H9 (cell line): ENCODE measurements around the gene ASL. TPM values are rescaled to one million over a fixed set of nuclear protein-coding genes. Genes with fewer than 3 reads are reported as not detected.
"Not testable (repeated sequence)": the region's sequence is repeated elsewhere in the genome, so short reads cannot be mapped to it uniquely, and the experiment has no call there.

ENCODE experiments used
- DNase-seq: peaks from one replicate; pipeline ENCODE4 v3.0.0-alpha.2; 2017
- H2AFZ ChIP-seq: one replicate; pipeline ENCODE4 v1.6.1; 2013; ENCODE audit warnings: mild to moderate bottlenecking, low read length, control low read depth, moderate library complexity
- H2AK5ac ChIP-seq: 2 replicates; pipeline ENCODE4 v1.6.1; 2013; ENCODE audit warnings: low read length, control low read depth, mixed read lengths; ENCODE audit not compliant: insufficient read length
- H2BK120ac ChIP-seq: one replicate; pipeline ENCODE4 v1.6.1; 2013; ENCODE audit warnings: low read depth, mild to moderate bottlenecking, low read length, control low read depth, inconsistent platforms; ENCODE audit not compliant: poor library complexity, severe bottlenecking
- H2BK12ac ChIP-seq: 2 replicates; pipeline ENCODE4 v1.6.1; 2013; ENCODE audit warnings: low read length, control low read depth, mixed read lengths, low read depth; ENCODE audit not compliant: insufficient read length
- H2BK15ac ChIP-seq: 2 replicates; pipeline ENCODE4 v1.6.1; 2013; ENCODE audit warnings: low read depth, low read length, control low read depth
- H2BK20ac ChIP-seq: one replicate; pipeline ENCODE4 v1.6.1; 2013; ENCODE audit warnings: low read depth, mild to moderate bottlenecking, low read length, control low read depth, inconsistent platforms; ENCODE audit not compliant: poor library complexity, severe bottlenecking
- H2BK5ac ChIP-seq: 2 replicates; pipeline ENCODE4 v1.6.1; 2013; ENCODE audit warnings: low read length, control low read depth, mixed read lengths; ENCODE audit not compliant: insufficient read length
- H3K14ac ChIP-seq: 2 replicates; pipeline ENCODE4 v1.6.1; 2013; ENCODE audit warnings: low read length, control low read depth; ENCODE audit not compliant: insufficient read depth
- H3K18ac ChIP-seq: 2 replicates; pipeline ENCODE4 v1.6.1; 2013; ENCODE audit warnings: low read depth, mild to moderate bottlenecking, mixed read lengths, low read length, control low read depth; ENCODE audit not compliant: insufficient read length
- H3K23ac ChIP-seq: 2 replicates; pipeline ENCODE4 v1.6.1; 2013; ENCODE audit warnings: low read length, control low read depth, mixed read lengths, low read depth; ENCODE audit not compliant: insufficient read length
- H3K23me2 ChIP-seq: 2 replicates; pipeline ENCODE4 v1.6.1; 2013; ENCODE audit warnings: low read depth, mild to moderate bottlenecking, mixed read lengths, low read length, control low read depth; ENCODE audit not compliant: insufficient read length, poor library complexity, severe bottlenecking
- H3K27ac ChIP-seq: 2 replicates; pipeline ENCODE4 v1.5.1; 2013; ENCODE audit warnings: low read length, control low read depth, mixed read lengths, low read depth; ENCODE audit not compliant: insufficient read length
- H3K27me3 ChIP-seq: 2 replicates; pipeline ENCODE4 v1.6.1; 2013; ENCODE audit warnings: low read length, control low read depth, inconsistent platforms; ENCODE audit not compliant: insufficient read depth
- H3K4ac ChIP-seq: 2 replicates; pipeline ENCODE4 v1.6.1; 2013; ENCODE audit warnings: low read depth, mild to moderate bottlenecking, control low read depth, inconsistent platforms, low read length, moderate library complexity
- H3K4me1 ChIP-seq: 2 replicates; pipeline ENCODE4 v1.6.1; 2013; ENCODE audit warnings: low read length, control low read depth, inconsistent platforms; ENCODE audit not compliant: insufficient read depth
- H3K4me2 ChIP-seq: 2 replicates; pipeline ENCODE4 v1.6.1; 2013; ENCODE audit warnings: low read length, control low read depth, mixed read lengths; ENCODE audit not compliant: insufficient read length, insufficient read depth
- H3K56ac ChIP-seq: 2 replicates; pipeline ENCODE4 v1.6.1; 2013; ENCODE audit warnings: low read depth, mild to moderate bottlenecking, mixed read lengths, low read length, control low read depth; ENCODE audit not compliant: insufficient read length
- H3K79me1 ChIP-seq: 2 replicates; pipeline ENCODE4 v1.6.1; 2013; ENCODE audit warnings: low read depth, mild to moderate bottlenecking, moderate library complexity, low read length, control low read depth, inconsistent platforms; ENCODE audit not compliant: insufficient read depth, poor library complexity, severe bottlenecking
- H3K79me2 ChIP-seq: 2 replicates; pipeline ENCODE4 v1.6.1; 2013; ENCODE audit warnings: low read length, control low read depth, inconsistent platforms; ENCODE audit not compliant: insufficient read depth
- H3K9ac ChIP-seq: 2 replicates; pipeline ENCODE4 v1.6.1; 2013; ENCODE audit warnings: low read length, control low read depth, mixed read lengths; ENCODE audit not compliant: insufficient read length; ENCODE audit errors: extremely low read depth
- H3K9me3 ChIP-seq: one replicate; pipeline ENCODE4 v1.6.1; 2013; ENCODE audit warnings: low read depth, low read length, inconsistent platforms; ENCODE audit not compliant: control insufficient read depth
- H3T11ph ChIP-seq: one replicate; pipeline ENCODE4 v1.6.1; 2013; ENCODE audit warnings: mild to moderate bottlenecking, low read length, control low read depth, inconsistent platforms
- H4K20me1 ChIP-seq: one replicate; pipeline ENCODE4 v1.6.1; 2013; ENCODE audit not compliant: control insufficient read depth, insufficient read length, insufficient read depth
- H4K5ac ChIP-seq: 2 replicates; pipeline ENCODE4 v1.6.1; 2013; ENCODE audit warnings: low read depth, mild to moderate bottlenecking, mixed read lengths, low read length, control low read depth; ENCODE audit not compliant: insufficient read length
- H4K8ac ChIP-seq: replicated peaks from 2 replicates; pipeline ENCODE4 v1.6.1; 2013; ENCODE audit warnings: low read length, control low read depth, mixed read lengths, low read depth; ENCODE audit not compliant: insufficient read length
- H4K91ac ChIP-seq: 2 replicates; pipeline ENCODE4 v1.6.1; 2013; ENCODE audit warnings: low read depth, mild to moderate bottlenecking, moderate library complexity, mixed read lengths, low read length, control low read depth; ENCODE audit not compliant: insufficient read length
- H3K27ac Mint-ChIP-seq, 3 experiments: 2 replicates in 2 of 3; 3 replicates in 1 of 3; pipeline ENCODE4 v1.8.0; 2020 to 2021; ENCODE audit warnings: mixed read lengths in 3 of 3, mild to moderate bottlenecking in 1 of 3, moderate library complexity in 1 of 3
- H3K27me3 Mint-ChIP-seq: 2 replicates; pipeline ENCODE4 v1.8.0; 2021; ENCODE audit warnings: low read depth, mild to moderate bottlenecking, moderate library complexity, mixed read lengths
- H3K36me3 Mint-ChIP-seq, 3 experiments: 2 replicates in 2 of 3; 3 replicates in 1 of 3; pipeline ENCODE4 v1.8.0; 2020 to 2021; ENCODE audit warnings: low read depth in 3 of 3, mixed read lengths in 3 of 3; ENCODE audit not compliant: insufficient read depth in 1 of 3
- H3K4me1 Mint-ChIP-seq, 2 experiments: 2 replicates each; pipeline ENCODE4 v1.8.0; 2020; ENCODE audit warnings: mixed read lengths in 2 of 2
- H3K4me3 Mint-ChIP-seq, 2 experiments: 2 replicates in 1 of 2; 3 replicates in 1 of 2; pipeline ENCODE4 v1.8.0; 2020 to 2021; ENCODE audit warnings: mild to moderate bottlenecking in 2 of 2, mixed read lengths in 2 of 2, moderate library complexity in 1 of 2
- H3K9me3 Mint-ChIP-seq, 2 experiments: 2 replicates in 1 of 2; 3 replicates in 1 of 2; pipeline ENCODE4 v1.8.0; 2020; ENCODE audit warnings: mild to moderate bottlenecking in 2 of 2, mixed read lengths in 2 of 2, moderate library complexity in 1 of 2
- WGBS: extraction: QIAGEN DNeasy Blood & Tissue Kit; methylation state at CpG from one replicate; pipeline ENCODE4 v1.1.7; 2013; ENCODE audit warnings: missing lambda C conversion rate, low lambda C conversion rate, mixed read lengths; ENCODE audit not compliant: insufficient read length; ENCODE audit errors: extremely low coverage; 5-methylcytosine and 5-hydroxymethylcytosine counted together
- total RNA-seq: library from RNA; stranded (reverse); gene quantifications from 2 replicates; pipeline ENCODE4 v1.2.1, GENCODE V29; 2021

The ASL gene
- total RNA-seq, 1 experiment from 2014 or later, result 30.7 TPM

GRCh38 chr7:66103994-66104393 is 28.4 kb downstream of the ASL start:
- not testable (repeated sequence) for H3K9me3 Mint-ChIP-seq, H3K27me3 Mint-ChIP-seq, DNase-seq

More at GRCh38 chr7:66103994-66104393, 28.4 kb downstream of the ASL start:
- H3K23me2 ChIP-seq, H3K4me3 Mint-ChIP-seq, H4K5ac ChIP-seq, H2BK5ac ChIP-seq, H3K9ac ChIP-seq, H3K79me1 ChIP-seq, H3K18ac ChIP-seq, H3K27ac Mint-ChIP-seq, H2AFZ ChIP-seq, H2BK20ac ChIP-seq, H3K23ac ChIP-seq, H3K4me2 ChIP-seq, H3K14ac ChIP-seq, H2BK15ac ChIP-seq, H2BK120ac ChIP-seq, H2BK12ac ChIP-seq, H3K27ac ChIP-seq, H3K27me3 ChIP-seq, H3K36me3 Mint-ChIP-seq, H4K20me1 ChIP-seq, H4K8ac ChIP-seq, H2AK5ac ChIP-seq, H3K79me2 ChIP-seq, H4K91ac ChIP-seq, H3K56ac ChIP-seq, H3K9me3 ChIP-seq, H3T11ph ChIP-seq, H3K4me1 ChIP-seq, H3K4ac ChIP-seq: not testable (repeated sequence)
- peaks cover 8 to 11% of the 10 kb centered on the region in 2 experiments for H3K4me1 Mint-ChIP-seq
- WGBS, result no CpG with 5 or more reads among the region's 3 CpGs
